ENCODE results near the gene MACROH2A1.

Gene MACROH2A1

GRCh38 chr5:135443161-135443960 is 44.3 kb upstream of the MACROH2A1 start:
- ATAC-seq = no peak
- TF ChIP-seq CSDC2 (CRISPR knock-in tag; IDR thresholded peaks at IDR 0.05) (no peak), SNAI2 (CRISPR knock-in tag; IDR thresholded peaks at IDR 0.05) (no peak), RARB (CRISPR knock-in tag; IDR thresholded peaks at IDR 0.05) (no peak), OSR1 (CRISPR knock-in tag; IDR thresholded peaks at IDR 0.05) (no peak), PPARA (CRISPR knock-in tag; IDR thresholded peaks at IDR 0.05; ENCODE audit: borderline replicate concordance) (no peak), ZNF8 (CRISPR knock-in tag; IDR thresholded peaks at IDR 0.05) (no peak), ZC3H10 (CRISPR knock-in tag; IDR thresholded peaks at IDR 0.05) (no peak), ESRRG (CRISPR knock-in tag; IDR thresholded peaks at IDR 0.05) (no peak), CREB5 (CRISPR knock-in tag; IDR thresholded peaks at IDR 0.05; ENCODE audit: low read depth) (no peak), TCF4 (CRISPR knock-in tag; IDR thresholded peaks at IDR 0.05; ENCODE audit: borderline replicate concordance) (no peak), GLIS3 (CRISPR knock-in tag; IDR thresholded peaks at IDR 0.05) (no peak), TOX (CRISPR knock-in tag; IDR thresholded peaks at IDR 0.05; ENCODE audit: borderline replicate concordance) (no peak), BACH2 (CRISPR knock-in tag; IDR thresholded peaks at IDR 0.05; ENCODE audit: borderline replicate concordance) (no peak), ZNF70 (CRISPR knock-in tag; IDR thresholded peaks at IDR 0.05) (no peak), PATZ1 (CRISPR knock-in tag; IDR thresholded peaks at IDR 0.05; ENCODE audit: borderline replicate concordance) (no peak), ZFP30 (CRISPR knock-in tag; IDR thresholded peaks at IDR 0.05) (no peak), ISL1 (CRISPR knock-in tag; IDR thresholded peaks at IDR 0.05) (no peak), ARNTL (CRISPR knock-in tag; IDR thresholded peaks at IDR 0.05; ENCODE audit: borderline replicate concordance, low read depth) (no peak), POU6F1 (CRISPR knock-in tag; IDR thresholded peaks at IDR 0.05; ENCODE audit: borderline replicate concordance, low read depth) (no peak)
- TF ChIP-seq, protein P1, sequence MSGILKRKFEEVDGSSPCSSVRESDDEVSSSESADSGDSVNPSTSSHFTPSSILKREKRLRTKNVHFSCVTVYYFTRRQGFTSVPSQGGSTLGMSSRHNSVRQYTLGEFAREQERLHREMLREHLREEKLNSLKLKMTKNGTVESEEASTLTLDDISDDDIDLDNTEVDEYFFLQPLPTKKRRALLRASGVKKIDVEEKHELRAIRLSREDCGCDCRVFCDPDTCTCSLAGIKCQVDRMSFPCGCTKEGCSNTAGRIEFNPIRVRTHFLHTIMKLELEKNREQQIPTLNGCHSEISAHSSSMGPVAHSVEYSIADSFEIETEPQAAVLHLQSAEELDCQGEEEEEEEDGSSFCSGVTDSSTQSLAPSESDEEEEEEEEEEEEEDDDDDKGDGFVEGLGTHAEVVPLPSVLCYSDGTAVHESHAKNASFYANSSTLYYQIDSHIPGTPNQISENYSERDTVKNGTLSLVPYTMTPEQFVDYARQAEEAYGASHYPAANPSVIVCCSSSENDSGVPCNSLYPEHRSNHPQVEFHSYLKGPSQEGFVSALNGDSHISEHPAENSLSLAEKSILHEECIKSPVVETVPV (CRISPR knock-in tag; IDR thresholded peaks at IDR 0.05) = no peak

- ATAC-seq = no peak
- TF ChIP-seq ZNF70 (CRISPR knock-in tag; IDR thresholded peaks at IDR 0.05) (no peak), ZNF8 (CRISPR knock-in tag; IDR thresholded peaks at IDR 0.05) (no peak), SNAI2 (CRISPR knock-in tag; IDR thresholded peaks at IDR 0.05) (no peak), POU6F1 (CRISPR knock-in tag; IDR thresholded peaks at IDR 0.05; ENCODE audit: borderline replicate concordance, low read depth) (no peak), PATZ1 (CRISPR knock-in tag; IDR thresholded peaks at IDR 0.05; ENCODE audit: borderline replicate concordance) (no peak), RARB (CRISPR knock-in tag; IDR thresholded peaks at IDR 0.05) (no peak), PPARA (CRISPR knock-in tag; IDR thresholded peaks at IDR 0.05; ENCODE audit: borderline replicate concordance) (no peak), TCF4 (CRISPR knock-in tag; IDR thresholded peaks at IDR 0.05; ENCODE audit: borderline replicate concordance) (no peak), TOX (CRISPR knock-in tag; IDR thresholded peaks at IDR 0.05; ENCODE audit: borderline replicate concordance) (no peak), OSR1 (CRISPR knock-in tag; IDR thresholded peaks at IDR 0.05) (no peak), ESRRG (CRISPR knock-in tag; IDR thresholded peaks at IDR 0.05) (no peak), ZC3H10 (CRISPR knock-in tag; IDR thresholded peaks at IDR 0.05) (no peak), GLIS3 (CRISPR knock-in tag; IDR thresholded peaks at IDR 0.05) (no peak)
- TF ChIP-seq, protein P1 (CRISPR knock-in tag; IDR thresholded peaks at IDR 0.05) = no peak
Observed at GRCh38 chr5:135442431-135443160, 43.6 kb upstream of the MACROH2A1 start.

Data from SK-N-SH treated with all-trans-retinoic acid at 6 μM for 48 hours (cell line).